ENCODE measurements around the gene URAD.

URAD gene

DNA sequence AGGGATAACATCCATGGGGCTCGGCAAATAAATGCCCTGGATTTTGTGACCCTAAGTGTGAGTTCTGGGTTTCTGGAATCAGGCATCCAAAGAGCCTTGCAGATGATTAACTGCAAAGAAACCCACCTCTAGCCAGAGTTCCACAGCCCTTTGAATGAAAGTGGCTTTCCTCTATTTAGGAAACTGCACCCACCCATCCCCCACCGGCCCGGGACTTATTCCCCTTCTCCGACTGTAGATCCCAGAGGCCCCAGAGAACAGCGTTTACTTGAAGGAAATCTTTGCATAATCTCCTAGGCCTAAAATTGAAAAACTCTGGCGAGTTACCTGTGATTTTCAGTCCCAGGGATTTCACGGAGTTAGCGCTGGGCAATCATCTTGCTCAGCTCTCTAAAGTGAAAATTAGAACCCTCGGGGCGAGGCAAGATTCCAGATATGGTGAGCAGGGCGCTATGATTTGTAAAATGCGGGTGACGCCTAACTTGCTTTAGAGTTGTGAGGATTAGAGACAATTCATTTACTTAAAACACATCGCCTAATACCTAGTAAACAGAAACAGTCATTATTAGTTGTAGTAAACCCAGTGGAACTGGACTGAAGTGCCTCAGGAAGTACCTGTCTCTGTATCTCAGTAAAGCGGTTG is 9.4 kb downstream of the URAD start:
- TF ChIP-seq, protein P1, sequence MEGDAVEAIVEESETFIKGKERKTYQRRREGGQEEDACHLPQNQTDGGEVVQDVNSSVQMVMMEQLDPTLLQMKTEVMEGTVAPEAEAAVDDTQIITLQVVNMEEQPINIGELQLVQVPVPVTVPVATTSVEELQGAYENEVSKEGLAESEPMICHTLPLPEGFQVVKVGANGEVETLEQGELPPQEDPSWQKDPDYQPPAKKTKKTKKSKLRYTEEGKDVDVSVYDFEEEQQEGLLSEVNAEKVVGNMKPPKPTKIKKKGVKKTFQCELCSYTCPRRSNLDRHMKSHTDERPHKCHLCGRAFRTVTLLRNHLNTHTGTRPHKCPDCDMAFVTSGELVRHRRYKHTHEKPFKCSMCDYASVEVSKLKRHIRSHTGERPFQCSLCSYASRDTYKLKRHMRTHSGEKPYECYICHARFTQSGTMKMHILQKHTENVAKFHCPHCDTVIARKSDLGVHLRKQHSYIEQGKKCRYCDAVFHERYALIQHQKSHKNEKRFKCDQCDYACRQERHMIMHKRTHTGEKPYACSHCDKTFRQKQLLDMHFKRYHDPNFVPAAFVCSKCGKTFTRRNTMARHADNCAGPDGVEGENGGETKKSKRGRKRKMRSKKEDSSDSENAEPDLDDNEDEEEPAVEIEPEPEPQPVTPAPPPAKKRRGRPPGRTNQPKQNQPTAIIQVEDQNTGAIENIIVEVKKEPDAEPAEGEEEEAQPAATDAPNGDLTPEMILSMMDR (IDR thresholded peaks at IDR 0.05; ENCODE audit: low read depth, low read length) = no peak
- DNase-seq (ENCODE audit: extremely low read depth, low read depth) = no peak

DNA sequence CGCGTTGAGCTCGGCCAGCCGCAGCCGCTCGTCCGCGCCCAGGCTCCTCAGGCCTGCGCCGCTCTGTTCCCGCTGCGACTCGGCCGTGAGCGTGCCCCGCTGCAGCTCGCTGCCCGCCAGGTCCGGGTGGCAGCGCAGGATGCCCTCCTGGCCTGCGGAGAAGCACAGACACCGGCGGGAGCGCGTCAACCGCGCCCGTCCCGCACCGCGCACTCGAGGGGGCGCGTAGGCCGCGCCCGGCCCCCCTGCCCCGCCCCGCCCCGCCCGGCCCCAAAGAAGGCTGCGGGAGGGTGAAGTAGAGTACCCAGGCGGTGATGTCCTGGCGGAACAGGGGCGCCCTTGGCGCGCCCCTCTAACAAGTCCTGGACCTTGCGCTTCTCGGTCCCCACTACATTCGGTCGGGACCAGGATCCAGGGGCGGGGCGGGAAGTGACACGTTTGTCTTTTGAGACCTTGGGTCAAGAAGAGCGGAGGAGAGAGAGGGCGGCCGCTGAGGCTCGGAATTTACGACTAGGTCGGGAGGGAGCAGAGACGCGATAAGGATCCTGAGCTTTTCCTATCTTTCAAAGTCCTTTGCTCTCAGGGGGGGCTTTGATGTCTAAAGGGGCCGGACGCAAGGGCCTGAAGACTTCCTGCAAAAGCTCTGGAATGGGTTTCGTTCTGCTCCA is 10.1 kb downstream of the URAD start:
- DNase-seq (ENCODE audit: extremely low read depth, low read depth) = no peak
- TF ChIP-seq, protein P1 (IDR thresholded peaks at IDR 0.05; ENCODE audit: low read depth, low read length) = no peak

DNA sequence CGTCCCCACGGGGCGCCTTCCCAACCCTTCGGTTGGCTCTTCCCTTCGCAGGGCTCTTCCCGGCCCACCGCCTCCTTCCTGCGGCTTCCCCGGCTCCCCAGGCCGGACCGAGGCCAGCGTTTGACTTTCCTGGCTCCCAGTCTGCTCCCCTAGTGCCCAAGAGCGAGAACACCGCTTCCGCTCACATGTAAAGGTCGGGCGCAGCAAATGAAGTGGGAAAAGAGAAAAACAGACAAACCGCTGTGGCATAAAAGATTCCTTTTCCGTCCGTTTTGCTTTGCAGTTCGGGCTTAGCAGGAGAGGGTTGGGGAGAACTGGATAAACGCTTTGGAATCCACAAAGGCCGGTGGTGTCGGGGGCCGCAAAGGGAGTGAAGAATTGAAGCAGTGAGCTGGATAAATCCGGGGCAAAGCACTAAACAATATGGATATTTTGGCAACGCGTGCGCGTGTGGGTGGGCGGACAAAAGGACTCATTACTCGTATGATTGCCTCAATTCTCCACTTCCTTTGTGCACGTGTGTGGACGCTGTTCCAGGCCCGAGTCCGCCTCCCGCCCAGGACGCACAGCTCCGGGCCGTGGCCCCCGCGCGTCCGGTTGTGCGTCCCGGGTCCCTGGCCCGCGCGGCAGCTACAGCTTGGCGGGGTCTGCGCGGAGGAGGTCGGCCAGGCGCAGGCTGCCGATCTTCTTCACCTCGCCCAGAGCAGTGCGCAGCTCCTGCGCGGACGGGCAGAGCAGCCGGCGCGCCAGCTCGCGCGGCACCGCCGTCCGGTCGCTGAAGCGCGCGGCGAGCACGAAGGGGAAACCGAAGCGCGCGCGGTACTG is 10.8 kb downstream of the URAD start:
- TF ChIP-seq, protein P1 (IDR thresholded peaks at IDR 0.05; ENCODE audit: low read depth, low read length) = no peak
- no peak for DNase-seq (ENCODE audit: extremely low read depth, low read depth)

DNA sequence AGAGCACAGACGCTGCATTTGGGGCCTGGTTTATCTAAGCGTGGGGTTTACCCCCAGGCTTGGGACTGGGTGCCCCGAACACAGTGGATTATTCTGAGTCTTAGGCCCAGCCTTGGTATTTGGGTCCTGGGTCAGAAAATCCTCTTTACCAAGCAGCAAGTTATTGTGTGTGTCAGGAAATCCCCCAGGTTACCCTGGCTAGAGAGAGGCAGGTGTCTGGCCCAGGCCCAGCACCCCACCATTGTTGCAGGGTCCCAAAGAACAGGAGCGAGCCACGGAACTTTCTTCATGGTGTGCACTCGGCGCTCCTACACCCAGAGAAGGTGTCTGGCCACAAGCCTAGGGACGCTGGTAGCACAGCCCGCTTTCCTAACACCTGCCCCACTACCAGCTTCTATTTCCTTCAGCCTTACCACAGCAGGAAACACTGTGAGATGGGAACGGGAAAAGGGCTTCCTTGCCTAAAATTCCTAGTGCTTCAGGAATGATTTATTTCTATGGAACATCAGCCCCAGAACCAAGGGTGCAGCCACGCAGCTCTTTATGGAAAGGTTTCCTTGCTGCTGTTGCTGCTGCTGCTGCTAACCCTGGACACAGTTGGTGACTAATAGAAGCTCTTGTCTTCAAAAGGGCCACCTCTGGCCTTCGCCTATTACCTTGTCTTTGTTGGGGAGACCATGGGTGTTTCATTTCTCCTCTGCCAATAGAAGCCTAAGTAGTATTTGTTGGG is 12.0 kb downstream of the URAD start:
- TF ChIP-seq, protein P1 (IDR thresholded peaks at IDR 0.05; ENCODE audit: low read depth, low read length) = no peak
- no peak for DNase-seq (ENCODE audit: extremely low read depth, low read depth)

DNA sequence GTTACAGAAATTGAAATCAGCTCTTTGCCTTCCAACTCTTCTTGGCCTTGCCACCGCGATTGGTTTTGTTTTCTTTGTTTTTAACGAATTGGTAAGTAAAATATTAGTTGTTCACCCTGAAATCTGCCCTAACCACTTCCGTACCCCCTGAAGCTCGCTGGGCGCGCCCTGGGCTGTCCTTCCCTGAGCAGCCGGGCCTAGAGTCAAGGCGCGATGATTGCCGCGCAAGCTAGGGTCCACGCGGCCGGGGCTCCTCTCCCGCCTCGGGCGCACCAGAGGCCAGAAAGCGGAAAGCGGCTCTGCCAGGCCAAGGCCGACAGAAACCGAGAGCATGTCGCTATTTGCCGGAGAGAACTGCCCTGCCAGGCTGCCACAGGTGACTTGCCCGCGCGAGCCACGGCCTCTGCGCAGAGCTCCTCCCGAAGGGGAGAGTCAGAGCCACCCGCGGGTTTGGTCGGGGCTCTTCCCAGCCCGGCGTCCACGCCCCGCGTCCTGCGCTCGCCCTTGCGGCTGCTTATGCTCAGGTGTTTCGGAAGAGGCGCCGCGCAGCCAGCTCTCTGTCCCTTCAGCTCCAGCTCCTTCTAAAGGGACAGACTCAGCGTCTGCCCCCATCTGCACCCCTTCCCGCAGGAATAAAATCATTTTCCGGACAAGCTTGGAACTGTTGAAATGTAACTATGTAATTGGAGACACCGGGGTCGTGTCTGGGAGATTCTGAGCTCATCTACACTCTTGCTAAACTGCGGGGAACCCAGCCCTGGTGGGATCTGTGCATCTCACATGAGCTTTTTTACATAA is 12.7 kb downstream of the URAD start:
- DNase-seq (ENCODE audit: extremely low read depth, low read depth) = no peak

More for the DNA sequence above, 12.7 kb downstream of the URAD start:
- TF ChIP-seq, protein P1 (IDR thresholded peaks at IDR 0.05; ENCODE audit: low read depth, low read length) = no peak
